PC-3 (cell line): ENCODE data around the gene DNAH2.

Experiments
- EZH2 ChIP-seq: fragments of 300-600 bp; sonication (generic); IDR thresholded peaks from one replicate; pipeline ENCODE4 v1.6.1; 2017; ENCODE audit warnings: antibody characterized with exemption, mild to moderate bottlenecking, low read length; ENCODE audit not compliant: unreplicated experiment
- EZH2phosphoT487 ChIP-seq: fragments of 300-600 bp; sonication (generic); IDR thresholded peaks from 2 replicates; pipeline ENCODE4 v1.6.1; 2018; ENCODE audit warnings: mild to moderate bottlenecking, antibody characterized with exemption, low read length, borderline replicate concordance
- TF ChIP-seq, protein P1 (sequence below): fragments of 300-600 bp; sonication (generic); conservative IDR thresholded peaks from 2 replicates; pipeline ENCODE4 v1.5.1; 2017; ENCODE audit warnings: antibody characterized with exemption, low read depth, mild to moderate bottlenecking, low read length

DNA sequence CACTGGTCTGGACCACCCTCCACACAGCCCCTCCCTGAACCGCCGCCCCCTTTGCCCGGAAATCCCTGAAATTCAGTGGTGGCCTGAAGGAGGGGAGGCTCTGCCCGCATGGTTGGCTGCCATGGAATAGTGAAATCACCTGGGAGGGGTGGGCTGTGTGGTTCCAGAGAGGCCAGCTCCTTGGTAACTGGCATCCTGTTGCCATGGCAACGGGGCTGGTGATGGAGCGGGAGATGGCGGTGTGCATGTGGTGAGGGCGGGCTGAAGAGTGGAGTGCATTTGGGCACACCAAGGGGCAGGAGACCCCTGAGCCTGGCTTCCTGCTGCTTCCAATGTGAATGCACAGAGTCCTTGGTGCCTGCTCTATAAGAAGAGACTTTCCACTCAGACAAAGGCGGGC, 10.1 kb upstream of the DNAH2 start:
- TF ChIP-seq, protein P1, sequence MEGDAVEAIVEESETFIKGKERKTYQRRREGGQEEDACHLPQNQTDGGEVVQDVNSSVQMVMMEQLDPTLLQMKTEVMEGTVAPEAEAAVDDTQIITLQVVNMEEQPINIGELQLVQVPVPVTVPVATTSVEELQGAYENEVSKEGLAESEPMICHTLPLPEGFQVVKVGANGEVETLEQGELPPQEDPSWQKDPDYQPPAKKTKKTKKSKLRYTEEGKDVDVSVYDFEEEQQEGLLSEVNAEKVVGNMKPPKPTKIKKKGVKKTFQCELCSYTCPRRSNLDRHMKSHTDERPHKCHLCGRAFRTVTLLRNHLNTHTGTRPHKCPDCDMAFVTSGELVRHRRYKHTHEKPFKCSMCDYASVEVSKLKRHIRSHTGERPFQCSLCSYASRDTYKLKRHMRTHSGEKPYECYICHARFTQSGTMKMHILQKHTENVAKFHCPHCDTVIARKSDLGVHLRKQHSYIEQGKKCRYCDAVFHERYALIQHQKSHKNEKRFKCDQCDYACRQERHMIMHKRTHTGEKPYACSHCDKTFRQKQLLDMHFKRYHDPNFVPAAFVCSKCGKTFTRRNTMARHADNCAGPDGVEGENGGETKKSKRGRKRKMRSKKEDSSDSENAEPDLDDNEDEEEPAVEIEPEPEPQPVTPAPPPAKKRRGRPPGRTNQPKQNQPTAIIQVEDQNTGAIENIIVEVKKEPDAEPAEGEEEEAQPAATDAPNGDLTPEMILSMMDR: no peak
- no peak for TF ChIP-seq EZH2
- TF ChIP-seq EZH2phosphoT487: no peak
